H1 (cell line): ENCODE measurements around the gene S100P.

Experiments
- EP300 ChIP-seq, 2 experiments: IDR thresholded peaks; 1 replicate in 1 of 2; 2 replicates in 1 of 2; pipeline ENCODE4 v1.6.1; 2011 to 2012; ENCODE audit warnings: low read depth in 2 of 2, low read length in 2 of 2, mild to moderate bottlenecking in 2 of 2, borderline replicate concordance in 1 of 2, inconsistent platforms in 1 of 2, moderate library complexity in 1 of 2
- POLR2A ChIP-seq, 2 experiments: IDR thresholded peaks; 1 replicate in 1 of 2; 2 replicates in 1 of 2; pipeline ENCODE4 v1.6.1; 2011; ENCODE audit warnings: low read depth in 2 of 2, low read length in 2 of 2, mild to moderate bottlenecking in 2 of 2; ENCODE audit errors: control extremely low read depth in 1 of 2
- POLR2AphosphoS5 ChIP-seq: IDR thresholded peaks from 2 replicates; pipeline ENCODE4 v1.6.1; 2011; ENCODE audit warnings: low read depth, low read length
- TF ChIP-seq, protein P1 (sequence below), 3 experiments: IDR thresholded peaks; 1 replicate in 2 of 3; 2 replicates in 1 of 3; pipeline versions ENCODE4 v1.5.1 to v1.6.1; 2011; ENCODE audit warnings: low read length in 3 of 3, mild to moderate bottlenecking in 3 of 3, inconsistent platforms in 2 of 3, low read depth in 1 of 3, moderate library complexity in 1 of 3; ENCODE audit not compliant: insufficient read depth in 1 of 3; ENCODE audit errors: control extremely low read depth in 1 of 3
- TF ChIP-seq, protein P2 (sequence below): fragments of 300-600 bp; sonication (generic); IDR thresholded peaks from 2 replicates; pipeline ENCODE4 v1.7.1; 2012; ENCODE audit warnings: low read length, moderate library complexity, mild to moderate bottlenecking, inconsistent platforms; ENCODE audit not compliant: insufficient replicate concordance

DNA sequence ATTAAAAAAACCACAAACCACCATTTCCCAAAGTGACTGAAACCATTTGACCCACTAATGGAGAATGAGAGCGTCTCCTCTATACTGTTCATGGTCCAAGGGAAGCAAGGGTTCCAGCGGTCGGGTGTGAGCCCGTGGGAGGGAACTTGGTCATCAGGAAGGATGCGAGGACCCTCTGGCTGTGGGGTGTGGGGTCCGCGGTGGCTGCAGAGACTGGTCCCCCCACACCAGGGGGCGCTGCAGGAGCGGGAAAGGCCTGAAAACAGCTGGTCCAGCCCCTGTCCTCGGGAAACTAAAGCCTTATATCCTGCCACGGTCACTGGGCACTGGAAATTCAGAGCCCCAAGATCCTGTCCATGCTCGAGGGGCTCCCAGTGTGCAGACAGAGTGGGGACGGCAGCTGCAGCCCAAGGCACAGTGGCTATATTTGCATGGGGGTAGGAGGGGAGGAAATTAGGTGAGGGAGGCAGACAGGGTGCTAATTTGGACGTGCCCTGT is 26.6 kb downstream of the S100P start:
- TF ChIP-seq, protein P1, sequence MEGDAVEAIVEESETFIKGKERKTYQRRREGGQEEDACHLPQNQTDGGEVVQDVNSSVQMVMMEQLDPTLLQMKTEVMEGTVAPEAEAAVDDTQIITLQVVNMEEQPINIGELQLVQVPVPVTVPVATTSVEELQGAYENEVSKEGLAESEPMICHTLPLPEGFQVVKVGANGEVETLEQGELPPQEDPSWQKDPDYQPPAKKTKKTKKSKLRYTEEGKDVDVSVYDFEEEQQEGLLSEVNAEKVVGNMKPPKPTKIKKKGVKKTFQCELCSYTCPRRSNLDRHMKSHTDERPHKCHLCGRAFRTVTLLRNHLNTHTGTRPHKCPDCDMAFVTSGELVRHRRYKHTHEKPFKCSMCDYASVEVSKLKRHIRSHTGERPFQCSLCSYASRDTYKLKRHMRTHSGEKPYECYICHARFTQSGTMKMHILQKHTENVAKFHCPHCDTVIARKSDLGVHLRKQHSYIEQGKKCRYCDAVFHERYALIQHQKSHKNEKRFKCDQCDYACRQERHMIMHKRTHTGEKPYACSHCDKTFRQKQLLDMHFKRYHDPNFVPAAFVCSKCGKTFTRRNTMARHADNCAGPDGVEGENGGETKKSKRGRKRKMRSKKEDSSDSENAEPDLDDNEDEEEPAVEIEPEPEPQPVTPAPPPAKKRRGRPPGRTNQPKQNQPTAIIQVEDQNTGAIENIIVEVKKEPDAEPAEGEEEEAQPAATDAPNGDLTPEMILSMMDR (IDR thresholded peaks at IDR 0.05; ENCODE audit: control extremely low read depth in 1 of 3, insufficient read depth in 1 of 3, low read depth in 1 of 3, low read length in 3 of 3), result peak in 2 of 3 experiments; percentile 92 to 94; a peak in 3 of 4 replicates
- TF ChIP-seq, protein P2, sequence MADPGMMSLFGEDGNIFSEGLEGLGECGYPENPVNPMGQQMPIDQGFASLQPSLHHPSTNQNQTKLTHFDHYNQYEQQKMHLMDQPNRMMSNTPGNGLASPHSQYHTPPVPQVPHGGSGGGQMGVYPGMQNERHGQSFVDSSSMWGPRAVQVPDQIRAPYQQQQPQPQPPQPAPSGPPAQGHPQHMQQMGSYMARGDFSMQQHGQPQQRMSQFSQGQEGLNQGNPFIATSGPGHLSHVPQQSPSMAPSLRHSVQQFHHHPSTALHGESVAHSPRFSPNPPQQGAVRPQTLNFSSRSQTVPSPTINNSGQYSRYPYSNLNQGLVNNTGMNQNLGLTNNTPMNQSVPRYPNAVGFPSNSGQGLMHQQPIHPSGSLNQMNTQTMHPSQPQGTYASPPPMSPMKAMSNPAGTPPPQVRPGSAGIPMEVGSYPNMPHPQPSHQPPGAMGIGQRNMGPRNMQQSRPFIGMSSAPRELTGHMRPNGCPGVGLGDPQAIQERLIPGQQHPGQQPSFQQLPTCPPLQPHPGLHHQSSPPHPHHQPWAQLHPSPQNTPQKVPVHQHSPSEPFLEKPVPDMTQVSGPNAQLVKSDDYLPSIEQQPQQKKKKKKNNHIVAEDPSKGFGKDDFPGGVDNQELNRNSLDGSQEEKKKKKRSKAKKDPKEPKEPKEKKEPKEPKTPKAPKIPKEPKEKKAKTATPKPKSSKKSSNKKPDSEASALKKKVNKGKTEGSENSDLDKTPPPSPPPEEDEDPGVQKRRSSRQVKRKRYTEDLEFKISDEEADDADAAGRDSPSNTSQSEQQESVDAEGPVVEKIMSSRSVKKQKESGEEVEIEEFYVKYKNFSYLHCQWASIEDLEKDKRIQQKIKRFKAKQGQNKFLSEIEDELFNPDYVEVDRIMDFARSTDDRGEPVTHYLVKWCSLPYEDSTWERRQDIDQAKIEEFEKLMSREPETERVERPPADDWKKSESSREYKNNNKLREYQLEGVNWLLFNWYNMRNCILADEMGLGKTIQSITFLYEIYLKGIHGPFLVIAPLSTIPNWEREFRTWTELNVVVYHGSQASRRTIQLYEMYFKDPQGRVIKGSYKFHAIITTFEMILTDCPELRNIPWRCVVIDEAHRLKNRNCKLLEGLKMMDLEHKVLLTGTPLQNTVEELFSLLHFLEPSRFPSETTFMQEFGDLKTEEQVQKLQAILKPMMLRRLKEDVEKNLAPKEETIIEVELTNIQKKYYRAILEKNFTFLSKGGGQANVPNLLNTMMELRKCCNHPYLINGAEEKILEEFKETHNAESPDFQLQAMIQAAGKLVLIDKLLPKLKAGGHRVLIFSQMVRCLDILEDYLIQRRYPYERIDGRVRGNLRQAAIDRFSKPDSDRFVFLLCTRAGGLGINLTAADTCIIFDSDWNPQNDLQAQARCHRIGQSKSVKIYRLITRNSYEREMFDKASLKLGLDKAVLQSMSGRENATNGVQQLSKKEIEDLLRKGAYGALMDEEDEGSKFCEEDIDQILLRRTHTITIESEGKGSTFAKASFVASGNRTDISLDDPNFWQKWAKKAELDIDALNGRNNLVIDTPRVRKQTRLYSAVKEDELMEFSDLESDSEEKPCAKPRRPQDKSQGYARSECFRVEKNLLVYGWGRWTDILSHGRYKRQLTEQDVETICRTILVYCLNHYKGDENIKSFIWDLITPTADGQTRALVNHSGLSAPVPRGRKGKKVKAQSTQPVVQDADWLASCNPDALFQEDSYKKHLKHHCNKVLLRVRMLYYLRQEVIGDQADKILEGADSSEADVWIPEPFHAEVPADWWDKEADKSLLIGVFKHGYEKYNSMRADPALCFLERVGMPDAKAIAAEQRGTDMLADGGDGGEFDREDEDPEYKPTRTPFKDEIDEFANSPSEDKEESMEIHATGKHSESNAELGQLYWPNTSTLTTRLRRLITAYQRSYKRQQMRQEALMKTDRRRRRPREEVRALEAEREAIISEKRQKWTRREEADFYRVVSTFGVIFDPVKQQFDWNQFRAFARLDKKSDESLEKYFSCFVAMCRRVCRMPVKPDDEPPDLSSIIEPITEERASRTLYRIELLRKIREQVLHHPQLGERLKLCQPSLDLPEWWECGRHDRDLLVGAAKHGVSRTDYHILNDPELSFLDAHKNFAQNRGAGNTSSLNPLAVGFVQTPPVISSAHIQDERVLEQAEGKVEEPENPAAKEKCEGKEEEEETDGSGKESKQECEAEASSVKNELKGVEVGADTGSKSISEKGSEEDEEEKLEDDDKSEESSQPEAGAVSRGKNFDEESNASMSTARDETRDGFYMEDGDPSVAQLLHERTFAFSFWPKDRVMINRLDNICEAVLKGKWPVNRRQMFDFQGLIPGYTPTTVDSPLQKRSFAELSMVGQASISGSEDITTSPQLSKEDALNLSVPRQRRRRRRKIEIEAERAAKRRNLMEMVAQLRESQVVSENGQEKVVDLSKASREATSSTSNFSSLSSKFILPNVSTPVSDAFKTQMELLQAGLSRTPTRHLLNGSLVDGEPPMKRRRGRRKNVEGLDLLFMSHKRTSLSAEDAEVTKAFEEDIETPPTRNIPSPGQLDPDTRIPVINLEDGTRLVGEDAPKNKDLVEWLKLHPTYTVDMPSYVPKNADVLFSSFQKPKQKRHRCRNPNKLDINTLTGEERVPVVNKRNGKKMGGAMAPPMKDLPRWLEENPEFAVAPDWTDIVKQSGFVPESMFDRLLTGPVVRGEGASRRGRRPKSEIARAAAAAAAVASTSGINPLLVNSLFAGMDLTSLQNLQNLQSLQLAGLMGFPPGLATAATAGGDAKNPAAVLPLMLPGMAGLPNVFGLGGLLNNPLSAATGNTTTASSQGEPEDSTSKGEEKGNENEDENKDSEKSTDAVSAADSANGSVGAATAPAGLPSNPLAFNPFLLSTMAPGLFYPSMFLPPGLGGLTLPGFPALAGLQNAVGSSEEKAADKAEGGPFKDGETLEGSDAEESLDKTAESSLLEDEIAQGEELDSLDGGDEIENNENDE, result no peak
- no peak for TF ChIP-seq POLR2A (IDR thresholded peaks at IDR 0.05; ENCODE audit: control extremely low read depth in 1 of 2, low read depth in 2 of 2, low read length in 2 of 2)
- no peak for TF ChIP-seq EP300 (IDR thresholded peaks at IDR 0.05; ENCODE audit: borderline replicate concordance in 1 of 2, low read depth in 2 of 2, low read length in 2 of 2)
- no peak for TF ChIP-seq POLR2AphosphoS5
